DMS53 (cell line): ENCODE results near the gene ZYG11B.
"Not testable (repeated sequence)": the region's sequence is repeated elsewhere in the genome, so short reads cannot be mapped to it uniquely, and the experiment has no call there.

ENCODE experiments used
- DNase-seq: peaks from one replicate; lab custom pipeline; 2025; lab: John Stamatoyannopoulos, UW

ZYG11B gene

DNA sequence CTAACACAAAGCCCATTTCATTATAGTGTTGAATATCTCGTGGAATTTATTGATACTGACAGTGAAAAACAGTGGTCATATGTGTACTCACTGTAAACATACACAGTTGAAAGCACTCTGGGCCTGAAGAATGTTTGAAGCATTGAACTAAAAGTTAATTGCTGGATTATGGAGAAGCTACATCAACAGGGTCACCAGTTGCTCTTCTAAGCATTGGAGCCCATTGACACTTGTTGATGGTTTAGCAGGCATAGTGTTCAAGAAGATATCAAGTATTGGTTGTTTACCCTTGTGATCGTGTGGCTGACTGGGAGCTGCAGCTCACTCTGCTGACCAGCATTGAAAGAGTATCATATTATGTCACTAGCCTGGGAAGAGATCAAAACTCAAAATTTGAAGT, 126.6 kb downstream of the ZYG11B start:
- no peak for DNase-seq

DNA sequence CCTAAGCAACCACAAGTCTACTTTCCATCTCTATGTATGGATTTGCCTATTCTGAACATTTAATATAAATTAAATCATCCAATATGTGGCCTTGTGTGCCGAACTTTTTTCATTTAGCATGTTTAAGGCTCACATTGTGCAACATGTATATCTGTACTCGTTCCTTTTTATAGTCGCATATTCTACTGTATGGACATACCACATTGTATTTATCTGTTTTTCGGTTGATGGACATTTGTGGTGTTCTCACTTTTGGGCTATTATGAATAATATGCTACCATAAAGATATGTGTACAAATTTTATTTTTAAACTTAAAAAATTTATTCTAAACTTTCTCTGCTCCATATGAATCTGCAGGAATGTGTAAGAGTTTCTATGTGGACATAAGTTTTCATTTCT, 129.3 kb downstream of the ZYG11B start:
- DNase-seq = no peak

GRCh38 chr1:52856026-52856425, 129.8 kb downstream of the ZYG11B start:
- DNase-seq = no peak

GRCh38 chr1:52857443-52857842, 131.2 kb downstream of the ZYG11B start:
- DNase-seq = no peak

DNA sequence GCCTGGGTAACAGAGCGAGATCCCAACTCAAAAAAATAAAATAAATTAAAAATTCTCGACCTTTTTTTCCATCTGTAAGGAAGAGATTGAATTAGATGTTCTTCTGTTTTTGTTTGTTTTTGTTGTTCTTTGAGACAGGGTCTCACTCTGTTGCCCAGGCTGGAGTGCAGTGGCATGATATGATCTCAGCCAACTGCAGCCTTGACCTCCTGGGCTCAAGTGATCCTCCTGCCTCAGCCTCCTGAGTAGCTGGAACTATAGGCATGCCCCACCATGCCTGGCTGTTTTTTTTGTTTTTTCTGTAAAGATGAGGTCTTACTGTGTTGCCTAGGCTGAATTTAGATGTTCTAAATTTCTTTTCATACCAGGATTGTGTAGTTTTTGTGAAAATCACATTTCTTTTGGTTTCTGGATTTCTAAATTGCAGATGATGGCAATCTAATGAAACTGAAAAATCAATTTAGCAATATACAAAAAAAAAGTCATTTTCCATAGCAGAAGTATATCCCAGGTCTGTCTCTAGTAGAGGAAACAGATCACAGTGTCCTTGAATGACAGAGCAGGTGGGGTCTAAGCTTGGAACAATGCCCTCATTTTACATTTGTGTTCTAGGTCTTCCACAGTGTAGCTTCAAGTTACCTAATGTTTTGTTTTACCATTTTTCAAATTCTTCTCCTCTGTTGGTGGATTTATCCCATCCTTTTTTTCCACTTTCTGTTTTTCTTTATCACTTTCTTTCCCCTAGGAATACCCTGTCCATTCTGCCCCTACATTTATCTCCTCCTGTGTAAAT, 136.6 kb downstream of the ZYG11B start:
- DNase-seq = no peak

DNA sequence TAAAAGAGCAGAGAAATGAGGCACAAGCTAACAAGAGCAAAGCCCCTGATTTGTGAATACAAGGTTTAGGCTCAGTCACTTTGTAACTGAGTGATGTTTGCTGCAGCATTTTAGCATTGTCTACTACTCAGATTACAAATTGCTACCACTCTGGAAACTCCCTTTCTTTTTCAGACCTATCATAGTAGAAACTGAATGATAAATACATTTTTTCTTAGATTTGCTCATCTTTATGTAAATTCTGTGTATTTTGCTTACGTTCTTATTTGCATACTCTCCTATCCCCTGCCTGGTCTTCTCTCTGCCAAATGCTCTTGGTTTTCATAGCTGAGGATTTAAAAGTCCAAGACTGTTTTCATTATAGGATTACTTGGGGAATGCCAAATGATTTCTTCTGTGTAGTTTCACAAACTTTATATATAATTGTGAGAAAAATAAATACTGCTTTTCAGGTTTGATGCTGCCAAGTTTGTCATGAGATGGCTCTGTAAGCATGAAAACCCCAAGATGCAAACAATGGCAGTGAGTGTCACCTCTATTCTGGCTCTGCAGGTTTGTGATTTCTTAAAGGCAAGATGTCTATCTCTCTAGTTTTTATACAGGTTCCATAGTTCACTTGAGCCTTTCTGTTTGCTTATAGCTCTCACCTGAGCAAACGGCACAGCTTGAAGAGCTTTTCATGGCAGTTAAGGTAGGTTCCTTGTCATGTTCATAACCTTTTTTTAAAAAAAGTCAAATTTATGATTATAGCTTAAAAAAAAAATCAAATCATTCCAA, 141.0 kb downstream of the ZYG11B start:
- DNase-seq = peak; percentile 43

GRCh38 chr1:52869727-52870126, 143.5 kb downstream of the ZYG11B start:
- not testable (repeated sequence) for DNase-seq

GRCh38 chr1:52876843-52877242, 150.6 kb downstream of the ZYG11B start:
- no peak for DNase-seq
